Panc1 (cell line): ENCODE results near the gene ATP2C1. TPM values are rescaled to one million over a fixed set of nuclear protein-coding genes. Genes with fewer than 3 reads are reported as not detected.

Experiments used
- ATAC-seq: fragments of 200-7000 bp; cut with Tn5 transposase; 2 replicates; pipeline ENCODE4 v1.9.1; 2020; ENCODE audit warnings: mild to moderate bottlenecking, moderate library complexity
- BruUV-seq: library from RNA; stranded (reverse); fragments of 400-500 nt; replicated peaks from 2 replicates; lab custom pipeline; 2021; lab: Mats Ljungman, UMichigan
- CTCF ChIA-PET: fragments of 300-600 bp; sonication (Branson Sonifier 250); formaldehyde crosslinking; loops from one replicate; lab custom pipeline; 2022; ENCODE audit warnings: antibody characterized with exemption; lab: Charles Lee
- POLR2A ChIA-PET: fragments of 300-600 bp; sonication (Branson Sonifier 250); formaldehyde crosslinking; loops from one replicate; lab custom pipeline; 2022; ENCODE audit warnings: antibody characterized with exemption; lab: Charles Lee
- DNase-seq: peaks from one replicate; pipeline ENCODE4 v3.0.0-alpha.2; 2010; ENCODE audit warnings: low read depth, low spot score
- H3K27ac ChIP-seq: 2 replicates; pipeline ENCODE4 v1.5.1; 2011; ENCODE audit warnings: mild to moderate bottlenecking, low read length, inconsistent platforms
- H3K27me3 ChIP-seq: fragments of 200-500 bp; sonication (Bioruptor generic); 2 replicates; pipeline ENCODE4 v1.6.0; 2014; ENCODE audit warnings: low read length, inconsistent platforms; ENCODE audit not compliant: control insufficient read depth, insufficient read depth
- H3K36me3 ChIP-seq: fragments of 200-500 bp; sonication (Bioruptor generic); 2 replicates; pipeline ENCODE4 v1.5.1; 2014; ENCODE audit warnings: inconsistent platforms, mild to moderate bottlenecking, low read length, moderate library complexity; ENCODE audit not compliant: control insufficient read depth, insufficient read depth
- H3K4me1 ChIP-seq: 2 replicates; pipeline ENCODE4 v1.5.1; 2011; ENCODE audit warnings: inconsistent platforms, mild to moderate bottlenecking, low read length, moderate library complexity; ENCODE audit not compliant: control insufficient read depth, insufficient read depth
- H3K4me3 ChIP-seq, 2 experiments: 2 replicates each; pipeline ENCODE4 v1.5.1; 2011 to 2012; ENCODE audit warnings: low read depth in 2 of 2, low read length in 2 of 2, mild to moderate bottlenecking in 2 of 2, inconsistent platforms in 1 of 2, moderate library complexity in 1 of 2
- H3K9me3 ChIP-seq: fragments of 200-500 bp; sonication (Bioruptor generic); 2 replicates; pipeline ENCODE4 v1.5.1; 2014; ENCODE audit warnings: low read depth, mild to moderate bottlenecking, inconsistent platforms, low read length, moderate library complexity; ENCODE audit not compliant: control insufficient read depth, insufficient read depth
- CTCF ChIP-seq: fragments of 450-650 bp; IDR thresholded peaks from 2 replicates; pipeline ENCODE4 v1.5.1; 2017; ENCODE audit warnings: mild to moderate bottlenecking
- POLR2AphosphoS5 ChIP-seq: IDR thresholded peaks from 2 replicates; pipeline ENCODE4 v1.6.1; 2012; ENCODE audit warnings: mild to moderate bottlenecking, low read depth, low read length, moderate library complexity
- REST ChIP-seq, 2 experiments: IDR thresholded peaks; 2 replicates each; pipeline ENCODE4 v1.6.1; 2011 to 2012; ENCODE audit warnings: low read depth in 2 of 2, control low read depth in 1 of 2, low read length in 1 of 2, mild to moderate bottlenecking in 1 of 2, moderate library complexity in 1 of 2; ENCODE audit not compliant: insufficient read depth in 1 of 2
- SIN3A ChIP-seq: IDR thresholded peaks from 2 replicates; pipeline ENCODE4 v1.6.1; 2012; ENCODE audit warnings: low read depth, mild to moderate bottlenecking, low read length, moderate library complexity, borderline replicate concordance; ENCODE audit not compliant: insufficient read depth
- TCF7L2 ChIP-seq: IDR thresholded peaks from 2 replicates; pipeline ENCODE4 v1.6.1; 2011; ENCODE audit warnings: mild to moderate bottlenecking, low read depth, low read length, inconsistent platforms
- in situ Hi-C: cut with HindIII; loops from 2 replicates; pipeline ENCODE4 v1.10.0; 2016; ENCODE audit warnings: low sequenced_read_pairs, low pct_unique_long_range_greater_than_20kb
- intact Hi-C: fragments of 100-400 bp; cut with micrococcal nuclease; formaldehyde crosslinking; loops from one replicate; pipeline ENCODE4 v1.10.0; 2022; ENCODE audit not compliant: unreplicated experiment
- total RNA-seq: library from RNA; stranded (reverse); gene quantifications from one replicate; pipeline ENCODE4 v1.2.1, GENCODE V29; 2021; ENCODE audit not compliant: unreplicated experiment

The ATP2C1 gene
- total RNA-seq, 1 experiment from 2014 or later, result 101 TPM

GRCh38 chr3:130901463-130902204 is 7.8 kb downstream of the ATP2C1 start:
- POLR2A ChIA-PET, result interaction anchor here (0.6 kb wide), 1 partner anchor 598 kb away, joined by 4 read pairs; no protein-coding TSS in a partner anchor
- no TSS peak for BruUV-seq

GRCh38 chr3:130903412-130903908 is 9.6 kb downstream of the ATP2C1 start:
- no peaks in the 10 kb centered on the region for H3K27me3 ChIP-seq
- no TSS peak for BruUV-seq
- peaks cover 21% of the 10 kb centered on the region; the same call in 1 of the 2 replicates for H3K4me1 ChIP-seq
- ATAC-seq (no peak), DNase-seq (no peak)
- no peak overlapping the region for H3K27ac ChIP-seq
- H3K9me3 ChIP-seq, result no peaks in the 10 kb centered on the region
- no peaks in the 10 kb centered on the region for H3K36me3 ChIP-seq
- no peak overlapping the region for H3K4me3 ChIP-seq
- ChIA-PET POLR2A (no interaction called here), CTCF (no interaction called here)
- intact Hi-C loops (no loop called here), in situ Hi-C loops (no loop called here)
- TF ChIP-seq CTCF (no peak), TCF7L2 (no peak), POLR2AphosphoS5 (no peak), REST (IDR thresholded peaks at IDR 0.05; ENCODE audit: insufficient read depth in 1 of 2, low read depth in 2 of 2, low read length in 1 of 2) (no peak)

More at GRCh38 chr3:130901463-130902204, 7.8 kb downstream of the ATP2C1 start:
- Histone ChIP-seq H3K27ac (no peak overlapping the region), H3K27me3 (no peaks in the 10 kb centered on the region), H3K4me1 (peaks cover 30% of the 10 kb centered on the region), H3K36me3 (no peaks in the 10 kb centered on the region), H3K4me3 (no peak overlapping the region), H3K9me3 (no peaks in the 10 kb centered on the region)
- intact Hi-C loops (no loop called here), in situ Hi-C loops (no loop called here)
- CTCF ChIA-PET, result no interaction called here
- no peak for DNase-seq
- ATAC-seq, result peak; percentile 67
- TF ChIP-seq CTCF (no peak), POLR2AphosphoS5 (no peak), TCF7L2 (no peak), REST (IDR thresholded peaks at IDR 0.05; ENCODE audit: insufficient read depth in 1 of 2, low read depth in 2 of 2, low read length in 1 of 2) (no peak), SIN3A (no peak)
